Left ventricle myocardium inferior (tissue), 1 donor: ENCODE measurements around the gene ACTN4. TPM values are rescaled to one million over a fixed set of nuclear protein-coding genes. Genes with fewer than 3 reads are reported as not detected.

Experiments
- DNase-seq: peaks from one replicate; pipeline ENCODE4 v3.0.0-alpha.2; 2020
- H3K27ac ChIP-seq: fragments of 200-600 bp; replicated peaks from 2 replicates; pipeline ENCODE4 v1.8.0; 2021
- H3K27me3 ChIP-seq: fragments of 200-600 bp; 2 replicates; pipeline ENCODE4 v1.8.0; 2021; ENCODE audit warnings: low read depth
- H3K36me3 ChIP-seq: fragments of 200-600 bp; 2 replicates; pipeline ENCODE4 v1.8.0; 2021
- H3K4me1 ChIP-seq: fragments of 200-600 bp; 2 replicates; pipeline ENCODE4 v1.8.0; 2021
- H3K4me3 ChIP-seq: fragments of 200-600 bp; 2 replicates; pipeline ENCODE4 v1.8.0; 2021; ENCODE audit warnings: mild to moderate bottlenecking, moderate library complexity
- H3K9me3 ChIP-seq: fragments of 200-600 bp; replicated peaks from 2 replicates; pipeline ENCODE4 v1.8.0; 2021
- intact Hi-C: fragments of 100-400 bp; cut with micrococcal nuclease; formaldehyde crosslinking; loops from one replicate; pipeline ENCODE4 v1.11.0; 2022
- total RNA-seq: library from RNA; stranded (reverse); fragmentation: NEBNext Ultra II Directional; extraction: Animal tissue kit (Norgen Biotek cat#: 25700); gene quantifications from one replicate; pipeline ENCODE4 v1.2.1, GENCODE V29; 2021
- TF ChIP-seq, protein P1 (sequence below): fragments of 200-600 bp; IDR thresholded peaks from 2 replicates; pipeline ENCODE4 v1.8.0; 2021; ENCODE audit warnings: antibody characterized with exemption, mild to moderate bottlenecking, borderline replicate concordance
- donor health status: DM: no; HTN: yes; CAD: no; lungs with severe emphysema.

Gene ACTN4
- total RNA-seq, 1 donor from 2014 or later, result 111 TPM

GRCh38 chr19:38642176-38642575 is 5.3 kb upstream of the ACTN4 start:
- no peak for DNase-seq
- intact Hi-C loops, result no loop called here
- TF ChIP-seq, protein P1, sequence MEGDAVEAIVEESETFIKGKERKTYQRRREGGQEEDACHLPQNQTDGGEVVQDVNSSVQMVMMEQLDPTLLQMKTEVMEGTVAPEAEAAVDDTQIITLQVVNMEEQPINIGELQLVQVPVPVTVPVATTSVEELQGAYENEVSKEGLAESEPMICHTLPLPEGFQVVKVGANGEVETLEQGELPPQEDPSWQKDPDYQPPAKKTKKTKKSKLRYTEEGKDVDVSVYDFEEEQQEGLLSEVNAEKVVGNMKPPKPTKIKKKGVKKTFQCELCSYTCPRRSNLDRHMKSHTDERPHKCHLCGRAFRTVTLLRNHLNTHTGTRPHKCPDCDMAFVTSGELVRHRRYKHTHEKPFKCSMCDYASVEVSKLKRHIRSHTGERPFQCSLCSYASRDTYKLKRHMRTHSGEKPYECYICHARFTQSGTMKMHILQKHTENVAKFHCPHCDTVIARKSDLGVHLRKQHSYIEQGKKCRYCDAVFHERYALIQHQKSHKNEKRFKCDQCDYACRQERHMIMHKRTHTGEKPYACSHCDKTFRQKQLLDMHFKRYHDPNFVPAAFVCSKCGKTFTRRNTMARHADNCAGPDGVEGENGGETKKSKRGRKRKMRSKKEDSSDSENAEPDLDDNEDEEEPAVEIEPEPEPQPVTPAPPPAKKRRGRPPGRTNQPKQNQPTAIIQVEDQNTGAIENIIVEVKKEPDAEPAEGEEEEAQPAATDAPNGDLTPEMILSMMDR, result no peak
- Histone ChIP-seq H3K9me3 (no peaks in the 10 kb centered on the region), H3K4me3 (no peak overlapping the region), H3K27ac (peak overlapping the region; percentile 83), H3K4me1 (peaks cover 42% of the 10 kb centered on the region), H3K27me3 (no peaks in the 10 kb centered on the region), H3K36me3 (peaks cover 10% of the 10 kb centered on the region)

GRCh38 chr19:38644719-38645118 is 2.7 kb upstream of the ACTN4 start:
- H3K27ac ChIP-seq, result no peak overlapping the region
- H3K27me3 ChIP-seq, result no peaks in the 10 kb centered on the region
- DNase-seq, result no peak
- no peak overlapping the region for H3K4me3 ChIP-seq
- H3K9me3 ChIP-seq, result no peaks in the 10 kb centered on the region
- intact Hi-C loops, result no loop called here
- TF ChIP-seq, protein P1, result no peak
- no peaks in the 10 kb centered on the region for H3K36me3 ChIP-seq
- peaks cover 57% of the 10 kb centered on the region for H3K4me1 ChIP-seq

- Histone ChIP-seq H3K9me3 (no peaks in the 10 kb centered on the region), H3K36me3 (no peaks in the 10 kb centered on the region), H3K27me3 (no peaks in the 10 kb centered on the region), H3K4me3 (peak overlapping the region; percentile 94), H3K4me1 (peaks cover 63% of the 10 kb centered on the region), H3K27ac (peak overlapping the region; percentile 95)
- no peak for DNase-seq
- intact Hi-C loops, result no loop called here
- TF ChIP-seq, protein P1, result no peak
Measured at GRCh38 chr19:38647966-38648768, 718 bp downstream of the ACTN4 start.

DNA sequence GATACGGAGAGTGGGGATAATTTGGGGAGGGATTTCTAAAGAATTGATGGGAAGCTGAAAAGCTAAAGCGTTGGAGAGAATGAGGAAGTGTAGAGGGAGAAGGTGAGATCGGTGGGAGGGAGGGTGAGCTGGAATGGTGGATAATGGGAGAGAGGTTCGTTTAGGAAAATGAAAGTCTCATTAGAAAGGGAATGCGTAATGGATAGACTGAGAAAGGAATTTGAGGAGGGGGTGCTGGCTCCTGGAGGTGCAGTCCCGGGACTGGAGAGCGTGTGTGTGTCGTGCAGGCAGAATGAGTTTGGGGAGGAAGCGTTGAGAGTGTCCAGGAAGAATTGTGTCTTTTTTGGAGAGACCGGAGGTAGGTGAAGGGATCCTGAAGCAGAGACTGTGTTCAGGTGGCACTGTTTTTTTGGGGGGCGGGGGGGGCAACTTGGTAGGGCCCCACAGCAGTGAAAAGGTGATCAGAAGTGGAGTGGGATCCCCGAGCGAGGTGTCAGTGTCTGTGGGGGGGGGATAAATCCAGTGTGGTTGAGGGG is 1.4 kb downstream of the ACTN4 start:
- H3K9me3 ChIP-seq, result no peaks in the 10 kb centered on the region
- H3K27me3 ChIP-seq, result no peaks in the 10 kb centered on the region
- H3K4me1 ChIP-seq, result peaks cover 70% of the 10 kb centered on the region
- H3K4me3 ChIP-seq, result peak overlapping the region; percentile 94
- no peaks in the 10 kb centered on the region for H3K36me3 ChIP-seq
- H3K27ac ChIP-seq, result peak overlapping the region; percentile 95
- intact Hi-C loops, result no loop called here
- TF ChIP-seq, protein P1, result no peak
- no peak for DNase-seq

- no peak for DNase-seq
- TF ChIP-seq, protein P1, result no peak
- Histone ChIP-seq H3K36me3 (peaks cover 4% of the 10 kb centered on the region), H3K27ac (peak overlapping the region; percentile 95), H3K9me3 (no peaks in the 10 kb centered on the region), H3K4me1 (peaks cover 77% of the 10 kb centered on the region), H3K27me3 (no peaks in the 10 kb centered on the region), H3K4me3 (peak overlapping the region; percentile 94)
- intact Hi-C loops, result loop anchor here (10.0 kb wide), 1 partner anchor 55 kb away; no protein-coding TSS in a partner anchor
Measured at GRCh38 chr19:38649305-38650171, 2.1 kb downstream of the ACTN4 start.
